HepG2 (cell line): ENCODE measurements around the gene TNFAIP8L1. TPM values are rescaled to one million over a fixed set of nuclear protein-coding genes. Genes with fewer than 3 reads are reported as not detected.

ENCODE experiments used
- ATAC-seq: fragments of 200-7000 bp; cut with Tn5 transposase; 3 replicates; pipeline ENCODE4 v1.9.1; 2020; ENCODE audit warnings: mild to moderate bottlenecking, moderate library complexity
- BruUV-seq: library from RNA; stranded (reverse); fragments of 400-500 nt; replicated peaks from 2 replicates; lab custom pipeline; 2021; lab: Mats Ljungman, UMichigan
- CTCF ChIA-PET: fragments of 300-600 bp; formaldehyde crosslinking; extraction: SDS; loops from one replicate; lab custom pipeline; 2021; ENCODE audit warnings: low total read pairs, inconsistent platforms, low intra/inter-chr PET ratio; lab: Yijun Ruan, JAX
- POLR2A ChIA-PET: fragments of 350-600 bp; sonication (Branson Sonifier 250); formaldehyde crosslinking; loops from one replicate; lab custom pipeline; 2020; ENCODE audit warnings: antibody characterized with exemption, inconsistent platforms; lab: Yijun Ruan, JAX
- DNase-seq: peaks from one replicate; pipeline ENCODE4 v3.0.0-alpha.2; 2015; ENCODE audit warnings: low spot score
- FAIRE-seq: peaks from 3 replicates; lab custom pipeline; 2011; peaks lifted over from hg19 to GRCh38; lab: Jason Lieb, UNC
- H2AFZ ChIP-seq: one replicate; pipeline ENCODE4 v1.6.1; 2011; ENCODE audit warnings: low read length, inconsistent platforms
- H3K27ac ChIP-seq: fragments of 300-600 bp; 3 replicates; pipeline ENCODE4 v1.8.0; 2011; ENCODE audit warnings: mixed run types, mild to moderate bottlenecking, mixed read lengths, low read length, inconsistent platforms; ENCODE audit not compliant: insufficient read depth; ENCODE audit errors: extremely low read length
- H3K27me3 ChIP-seq, 2 experiments: fragments of 200-600 bp in 1 of 2; 2 replicates in 1 of 2; 3 replicates in 1 of 2; pipeline versions ENCODE4 v1.6.0 to v1.8.0; 2011; ENCODE audit warnings: low read length in 2 of 2, mild to moderate bottlenecking in 2 of 2, moderate library complexity in 2 of 2, inconsistent platforms in 1 of 2; ENCODE audit not compliant: insufficient read depth in 2 of 2, control insufficient read depth in 1 of 2
- H3K36me3 ChIP-seq, 2 experiments: fragments of 200-600 bp in 1 of 2; replicated peaks in 1 of 2; 2 replicates in 1 of 2; 3 replicates in 1 of 2; pipeline versions ENCODE4 v1.5.1 to v1.8.0; 2011; ENCODE audit warnings: low read length in 2 of 2, inconsistent platforms in 1 of 2; ENCODE audit not compliant: insufficient read depth in 2 of 2, control insufficient read depth in 1 of 2
- H3K4me1 ChIP-seq: 2 replicates; pipeline ENCODE4 v1.5.1; 2012; ENCODE audit warnings: low read length, inconsistent platforms; ENCODE audit not compliant: insufficient read depth
- H3K4me2 ChIP-seq: 2 replicates; pipeline ENCODE4 v1.6.0; 2011; ENCODE audit warnings: low read depth, low read length, inconsistent platforms
- H3K4me3 ChIP-seq, 3 experiments: fragments of 200-600 bp in 1 of 3; sonication (generic), shearing (Covaris generic) in 1 of 3; replicated peaks in 1 of 3; 2 replicates each; pipeline ENCODE4 v1.5.1; 2011 to 2016; ENCODE audit warnings: low read length in 3 of 3, inconsistent platforms in 2 of 3, low read depth in 2 of 3, mild to moderate bottlenecking in 2 of 3, control low read depth in 1 of 3, mixed read lengths in 1 of 3; ENCODE audit not compliant: insufficient read depth in 1 of 3
- H3K79me2 ChIP-seq: one replicate; pipeline ENCODE4 v1.6.1; 2011; ENCODE audit warnings: low read length, inconsistent platforms; ENCODE audit not compliant: insufficient read depth
- H3K9ac ChIP-seq: 2 replicates; pipeline ENCODE4 v1.6.0; 2011; ENCODE audit warnings: mild to moderate bottlenecking, low read depth, low read length, inconsistent platforms; ENCODE audit not compliant: insufficient read depth
- H3K9me3 ChIP-seq: 2 replicates; pipeline ENCODE4 v1.5.1; 2012; ENCODE audit warnings: mild to moderate bottlenecking, low read length
- H4K20me1 ChIP-seq: 2 replicates; pipeline ENCODE4 v1.6.0; 2011; ENCODE audit warnings: inconsistent platforms, mild to moderate bottlenecking, low read length, moderate library complexity; ENCODE audit not compliant: insufficient read depth
- ERF ChIP-seq: IDR thresholded peaks from 2 replicates; pipeline ENCODE4 v1.6.1; 2018; ENCODE audit warnings: missing biosample characterization, missing genetic modification reagents
- NPAS2 ChIP-seq: sonication (generic); formaldehyde crosslinking; IDR thresholded peaks from 2 replicates; pipeline ENCODE4 v1.8.0; 2022; ENCODE audit warnings: mild to moderate bottlenecking, missing genetic modification reagents, borderline replicate concordance
- PCBP1 ChIP-seq: fragments of 200-400 bp; formaldehyde crosslinking; IDR thresholded peaks from 2 replicates; pipeline ENCODE4 v1.6.1; 2017; ENCODE audit warnings: mild to moderate bottlenecking, low read depth, low read length, borderline replicate concordance
- POLR2A ChIP-seq, 2 experiments: IDR thresholded peaks; 2 replicates each; pipeline ENCODE4 v1.6.1; 2011; ENCODE audit warnings: low read depth in 2 of 2, low read length in 2 of 2, mild to moderate bottlenecking in 1 of 2, moderate library complexity in 1 of 2; ENCODE audit not compliant: insufficient read depth in 1 of 2
- ZNF574 ChIP-seq: sonication (generic); formaldehyde crosslinking; IDR thresholded peaks from 2 replicates; pipeline ENCODE4 v1.4.0; 2020; ENCODE audit warnings: missing genetic modification reagents
- ZNF629 ChIP-seq: sonication (generic); formaldehyde crosslinking; conservative IDR thresholded peaks from 2 replicates; pipeline ENCODE4 v1.5.0; 2020; ENCODE audit warnings: missing genetic modification reagents
- WGBS: methylation state at CpG from one replicate; pipeline ENCODE4 v1.1.6; 2017; ENCODE audit warnings: low lambda C conversion rate; 5-methylcytosine and 5-hydroxymethylcytosine counted together
- in situ Hi-C: cut with HindIII; loops from 2 replicates; pipeline ENCODE4 v1.10.0; 2017; ENCODE audit warnings: low pct_unique_long_range_greater_than_20kb; ENCODE audit not compliant: extremely low pct_ligation_motif_present
- intact Hi-C: fragments of 100-400 bp; cut with micrococcal nuclease; formaldehyde crosslinking; loops from one replicate; pipeline ENCODE4 v1.10.0; 2022; ENCODE audit not compliant: unreplicated experiment
- polyA plus RNA-seq, 8 experiments: library from polyadenylated mRNA; depleted of rRNA in 3 of 8; stranded (reverse) in 7 of 8; unstranded in 1 of 8; fragments of >200 nt; fragmentation: Illumina TruSeq in 4 of 8; extraction: Trizol in 4 of 8; gene quantifications; 2 replicates each; pipeline versions ENCODE4 v1.2.1 to v1.2.3, GENCODE V29; 2011 to 2016; ENCODE audit warnings: low read depth in 4 of 8, missing spikeins in 1 of 8, mixed read lengths in 1 of 8; ENCODE audit not compliant: insufficient read depth in 1 of 8
- total RNA-seq, 5 experiments: library from RNA; depleted of rRNA; stranded (reverse); fragments of >200 nt; fragmentation: Illumina TruSeq; extraction: Trizol; gene quantifications; 2 replicates each; pipeline ENCODE4 v1.2.3, GENCODE V29; 2016; ENCODE audit warnings: low read depth in 1 of 5
- TF ChIP-seq, protein P1 (sequence below): sonication (generic); formaldehyde crosslinking; IDR thresholded peaks from 2 replicates; pipeline ENCODE4 v1.4.0; 2020; ENCODE audit warnings: missing genetic modification reagents
- TF ChIP-seq, protein P2 (sequence below): sonication (generic); formaldehyde crosslinking; IDR thresholded peaks from 2 replicates; pipeline ENCODE4 v1.5.0; 2020; ENCODE audit warnings: missing genetic modification reagents

Gene TNFAIP8L1
- total and polyA plus RNA-seq, 2 of the 13 experiments (the other 11 are each of a cell fraction or from before 2014, with no cell fraction given): 13.4 to 21.4 TPM

GRCh38 chr19:4641132-4641531, 1.8 kb downstream of the TNFAIP8L1 start:
- POLR2A ChIA-PET: interaction anchor here (1.3 to 1.4 kb wide), 2 partner anchors 30 to 76 kb away, joined by 3 read pairs; no protein-coding TSS in a partner anchor

DNA sequence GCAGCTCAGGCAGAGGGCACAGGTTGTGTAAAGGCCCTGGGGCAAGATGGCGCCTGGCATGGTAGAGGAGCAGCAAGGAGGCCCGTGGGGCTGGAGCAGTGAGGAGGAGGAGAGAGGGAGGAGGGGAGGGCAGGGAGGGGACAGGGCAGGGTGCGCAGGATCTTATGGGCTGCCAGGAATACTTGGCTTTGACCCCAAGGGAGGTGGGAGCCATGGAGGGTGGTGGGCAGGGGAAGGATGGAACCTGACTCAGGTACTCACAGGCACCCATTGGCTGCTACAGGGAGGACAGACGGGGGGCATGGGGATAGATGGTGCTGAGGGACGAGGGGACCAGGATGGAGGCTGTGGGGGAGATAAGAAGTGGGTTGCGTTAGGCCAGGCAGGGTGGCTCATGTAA, 3.3 kb downstream of the TNFAIP8L1 start:
- ATAC-seq (no peak), DNase-seq (no peak), FAIRE-seq (no peak)
- ChIA-PET POLR2A (no interaction called here), CTCF (no interaction called here)
- H2AFZ ChIP-seq: no peak overlapping the region
- no peak overlapping the region for H3K4me3 ChIP-seq
- intact Hi-C loops (no loop called here), in situ Hi-C loops (no loop called here)
- no peaks in the 10 kb centered on the region; a peak in 1 of 5 replicates for H3K27me3 ChIP-seq
- H3K9me3 ChIP-seq: no peaks in the 10 kb centered on the region
- over 99% methylated on average over 6 of the region's 6 CpGs for WGBS
- no peak overlapping the region for H3K4me2 ChIP-seq
- H3K79me2 ChIP-seq: peaks cover 37% of the 10 kb centered on the region
- H3K9ac ChIP-seq: no peak overlapping the region
- no TSS peak for BruUV-seq
- H3K36me3 ChIP-seq: no peaks in the 10 kb centered on the region; a peak in 1 of 5 replicates
- no peak overlapping the region for H3K27ac ChIP-seq
- peaks cover 9% of the 10 kb centered on the region; the same call in 1 of the 2 replicates for H4K20me1 ChIP-seq
- H3K4me1 ChIP-seq: peaks cover 27% of the 10 kb centered on the region
- TF ChIP-seq, protein P1, sequence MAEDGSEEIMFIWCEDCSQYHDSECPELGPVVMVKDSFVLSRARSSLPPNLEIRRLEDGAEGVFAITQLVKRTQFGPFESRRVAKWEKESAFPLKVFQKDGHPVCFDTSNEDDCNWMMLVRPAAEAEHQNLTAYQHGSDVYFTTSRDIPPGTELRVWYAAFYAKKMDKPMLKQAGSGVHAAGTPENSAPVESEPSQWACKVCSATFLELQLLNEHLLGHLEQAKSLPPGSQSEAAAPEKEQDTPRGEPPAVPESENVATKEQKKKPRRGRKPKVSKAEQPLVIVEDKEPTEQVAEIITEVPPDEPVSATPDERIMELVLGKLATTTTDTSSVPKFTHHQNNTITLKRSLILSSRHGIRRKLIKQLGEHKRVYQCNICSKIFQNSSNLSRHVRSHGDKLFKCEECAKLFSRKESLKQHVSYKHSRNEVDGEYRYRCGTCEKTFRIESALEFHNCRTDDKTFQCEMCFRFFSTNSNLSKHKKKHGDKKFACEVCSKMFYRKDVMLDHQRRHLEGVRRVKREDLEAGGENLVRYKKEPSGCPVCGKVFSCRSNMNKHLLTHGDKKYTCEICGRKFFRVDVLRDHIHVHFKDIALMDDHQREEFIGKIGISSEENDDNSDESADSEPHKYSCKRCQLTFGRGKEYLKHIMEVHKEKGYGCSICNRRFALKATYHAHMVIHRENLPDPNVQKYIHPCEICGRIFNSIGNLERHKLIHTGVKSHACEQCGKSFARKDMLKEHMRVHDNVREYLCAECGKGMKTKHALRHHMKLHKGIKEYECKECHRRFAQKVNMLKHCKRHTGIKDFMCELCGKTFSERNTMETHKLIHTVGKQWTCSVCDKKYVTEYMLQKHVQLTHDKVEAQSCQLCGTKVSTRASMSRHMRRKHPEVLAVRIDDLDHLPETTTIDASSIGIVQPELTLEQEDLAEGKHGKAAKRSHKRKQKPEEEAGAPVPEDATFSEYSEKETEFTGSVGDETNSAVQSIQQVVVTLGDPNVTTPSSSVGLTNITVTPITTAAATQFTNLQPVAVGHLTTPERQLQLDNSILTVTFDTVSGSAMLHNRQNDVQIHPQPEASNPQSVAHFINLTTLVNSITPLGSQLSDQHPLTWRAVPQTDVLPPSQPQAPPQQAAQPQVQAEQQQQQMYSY (CRISPR knock-in tag): no peak
- 0 out of 2 replicates have a peak, but pooled peaks have one; percentile 56 for TF ChIP-seq PCBP1
- TF ChIP-seq ZNF574 (CRISPR knock-in tag): no peak
- no peak for TF ChIP-seq ERF (CRISPR knock-in tag)

More at GRCh38 chr19:4641132-4641531, 1.8 kb downstream of the TNFAIP8L1 start:
- TF ChIP-seq NPAS2 (CRISPR knock-in tag) (no peak), POLR2A (IDR thresholded peaks at IDR 0.05; ENCODE audit: insufficient read depth in 1 of 2, low read depth in 2 of 2, low read length in 2 of 2) (0 out of 4 replicates have a peak, but pooled peaks of 1 of the 2 experiments have one; percentile 28), ZNF629 (CRISPR knock-in tag) (peak; percentile 77)
- TF ChIP-seq, protein P2, sequence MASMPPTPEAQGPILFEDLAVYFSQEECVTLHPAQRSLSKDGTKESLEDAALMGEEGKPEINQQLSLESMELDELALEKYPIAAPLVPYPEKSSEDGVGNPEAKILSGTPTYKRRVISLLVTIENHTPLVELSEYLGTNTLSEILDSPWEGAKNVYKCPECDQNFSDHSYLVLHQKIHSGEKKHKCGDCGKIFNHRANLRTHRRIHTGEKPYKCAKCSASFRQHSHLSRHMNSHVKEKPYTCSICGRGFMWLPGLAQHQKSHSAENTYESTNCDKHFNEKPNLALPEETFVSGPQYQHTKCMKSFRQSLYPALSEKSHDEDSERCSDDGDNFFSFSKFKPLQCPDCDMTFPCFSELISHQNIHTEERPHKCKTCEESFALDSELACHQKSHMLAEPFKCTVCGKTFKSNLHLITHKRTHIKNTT (CRISPR knock-in tag): no peak
- Histone ChIP-seq H2AFZ (no peak overlapping the region), H3K27me3 (no peaks in the 10 kb centered on the region; a peak in 1 of 5 replicates), H3K36me3 (no peaks in the 10 kb centered on the region; a peak in 1 of 5 replicates), H3K4me3 (peak overlapping the region; percentile 80 to 99 (median 98); a peak in 4 of 6 replicates), H3K27ac (peak overlapping the region; percentile 16), H3K9ac (peak overlapping the region; percentile 98; the same call in 1 of the 2 replicates), H3K79me2 (peaks cover 33% of the 10 kb centered on the region), H3K9me3 (no peaks in the 10 kb centered on the region), H3K4me1 (peaks cover 38% of the 10 kb centered on the region), H3K4me2 (peak overlapping the region; percentile 74), H4K20me1 (peaks cover 9% of the 10 kb centered on the region; the same call in 1 of the 2 replicates)
- DNase-seq: no peak
- no peak for FAIRE-seq
- in situ Hi-C loops (no loop called here), intact Hi-C loops (no loop called here)
- 84% methylated on average over 11 of the region's 14 CpGs for WGBS
- CTCF ChIA-PET: no interaction called here
- BruUV-seq: no TSS peak
- no peak for ATAC-seq
